PC-3 (cell line): Measurements from ENCODE around the gene LTA.

ENCODE experiments used
- CTCF ChIP-seq: fragments of 300-600 bp; sonication (generic); conservative IDR thresholded peaks from 2 replicates; pipeline ENCODE4 v1.5.1; 2017; ENCODE audit warnings: antibody characterized with exemption, low read depth, mild to moderate bottlenecking, low read length
- EZH2 ChIP-seq: fragments of 300-600 bp; sonication (generic); IDR thresholded peaks from one replicate; pipeline ENCODE4 v1.6.1; 2017; ENCODE audit warnings: antibody characterized with exemption, mild to moderate bottlenecking, low read length; ENCODE audit not compliant: unreplicated experiment
- EZH2phosphoT487 ChIP-seq: fragments of 300-600 bp; sonication (generic); IDR thresholded peaks from 2 replicates; pipeline ENCODE4 v1.6.1; 2018; ENCODE audit warnings: mild to moderate bottlenecking, antibody characterized with exemption, low read length, borderline replicate concordance

GRCh38 chr6:31531771-31532643, 40.1 kb upstream of the LTA start:
- TF ChIP-seq CTCF (no peak), EZH2 (no peak), EZH2phosphoT487 (no peak)
